Measurements from ENCODE around the gene ATP12A. TPM values are rescaled to one million over a fixed set of nuclear protein-coding genes. Genes with fewer than 3 reads are reported as not detected.
A peak's percentile ranks its signal among the peaks of the same experiment; 100 is the strongest.

The ATP12A gene
- not detected in 2 replicates for total RNA-seq (2014; rRNA removed; shearing (Covaris generic))

GRCh38 chr13:24680258-24680920 lies at the start of gene ATP12A:
TSS of gene ATP12A (plus strand) at chr13:24680408. CDS start at chr13:24680744, 336 bp downstream.
- DNase-seq (ENCODE audit: low read depth): no peak

GRCh38 chr13:24630851-24631620 lies 49.2 kb upstream of the ATP12A start:
- DNase-seq (ENCODE audit: low read depth): peak; percentile 64

DNA sequence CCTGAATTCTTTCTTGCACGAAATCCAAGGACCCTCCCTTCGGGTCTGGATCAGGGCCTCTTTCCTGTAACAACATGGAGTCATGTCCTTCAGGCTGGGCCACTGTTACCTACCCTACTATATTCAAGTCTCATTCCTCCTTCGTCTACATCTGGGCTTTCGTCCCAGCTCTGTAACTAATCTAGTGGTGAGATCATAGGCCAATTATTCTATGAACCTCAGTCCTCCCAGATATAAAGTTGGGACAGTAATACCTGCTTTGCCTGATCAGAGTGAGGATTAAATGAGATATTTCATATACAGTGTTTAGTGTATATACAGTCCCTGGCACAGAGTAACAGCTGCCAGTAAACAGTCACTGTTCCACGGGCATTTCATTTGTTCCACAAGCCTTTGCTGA lies 48.3 kb upstream of the ATP12A start:
- DNase-seq (ENCODE audit: low read depth): peak; percentile 43

- DNase-seq (ENCODE audit: low read depth): peak; percentile 48
Observed at GRCh38 chr13:24632382-24633121, 47.7 kb upstream of the ATP12A start.

DNA sequence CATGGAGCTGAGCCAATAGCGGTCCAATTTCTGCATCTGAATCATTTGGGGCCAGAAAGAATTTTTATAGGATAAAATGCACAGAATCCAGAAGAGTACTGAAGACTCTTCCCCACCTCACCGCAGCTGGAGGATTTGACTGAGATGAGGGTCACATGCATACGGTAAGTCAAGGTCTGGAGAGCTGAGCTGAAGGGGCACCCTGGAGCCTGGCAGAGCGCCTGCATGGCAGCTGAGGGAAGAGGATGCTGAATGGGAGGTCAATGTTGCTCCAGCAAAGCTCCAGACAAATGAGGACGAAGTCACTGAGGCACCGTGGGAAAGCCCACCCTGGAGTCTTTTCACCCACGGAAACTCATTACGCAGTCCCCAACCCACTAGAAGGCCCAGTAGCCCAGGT lies 43.4 kb upstream of the ATP12A start:
- DNase-seq (ENCODE audit: low read depth): no peak

- DNase-seq (ENCODE audit: low read depth): no peak
Observed at GRCh38 chr13:24638096-24638495, 42.1 kb upstream of the ATP12A start.

- no peak for DNase-seq (ENCODE audit: low read depth)
Observed at GRCh38 chr13:24640752-24641151, 39.5 kb upstream of the ATP12A start.

GRCh38 chr13:24642219-24642618 lies 38.0 kb upstream of the ATP12A start:
- no peak for DNase-seq (ENCODE audit: low read depth)

DNA sequence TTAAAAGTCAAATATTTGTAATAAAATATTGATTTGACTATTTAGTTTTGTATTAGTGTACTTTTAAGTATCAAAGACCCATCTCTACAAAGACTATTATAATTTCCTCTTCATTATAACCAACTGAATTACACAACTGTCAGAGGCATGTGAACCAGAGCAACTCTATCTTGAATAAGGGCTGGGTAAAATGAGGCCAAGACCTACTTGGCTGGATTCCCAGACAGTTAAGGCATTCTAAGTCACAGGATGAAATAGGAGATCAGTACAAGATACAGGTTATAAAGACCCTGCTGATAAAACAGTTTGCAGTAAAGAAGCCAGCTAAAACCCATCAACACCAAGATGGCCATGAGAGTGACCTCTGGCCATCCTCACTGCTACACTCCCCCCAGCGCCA lies 36.2 kb upstream of the ATP12A start:
- DNase-seq (ENCODE audit: low read depth): peak; percentile 25

DNA sequence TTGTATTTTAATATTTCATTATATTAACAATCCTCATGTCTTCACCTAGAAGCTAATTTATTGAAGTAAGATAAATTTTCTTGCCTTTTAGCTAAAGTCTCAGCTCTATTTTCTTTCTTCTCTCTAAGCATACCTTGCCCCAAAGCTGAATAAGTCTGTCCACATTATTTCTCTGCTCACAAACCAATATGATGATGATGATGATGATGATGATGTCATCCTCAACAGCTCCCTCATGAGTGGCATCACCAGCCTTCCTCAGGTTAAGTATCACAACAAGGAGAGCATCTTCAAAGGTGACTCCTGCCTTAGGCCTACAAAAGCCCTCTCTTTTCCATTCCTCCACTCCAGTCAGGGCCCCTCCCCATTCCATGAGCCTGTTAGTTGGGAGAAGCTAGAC lies 31.9 kb upstream of the ATP12A start:
- no peak for DNase-seq (ENCODE audit: low read depth)

DNA sequence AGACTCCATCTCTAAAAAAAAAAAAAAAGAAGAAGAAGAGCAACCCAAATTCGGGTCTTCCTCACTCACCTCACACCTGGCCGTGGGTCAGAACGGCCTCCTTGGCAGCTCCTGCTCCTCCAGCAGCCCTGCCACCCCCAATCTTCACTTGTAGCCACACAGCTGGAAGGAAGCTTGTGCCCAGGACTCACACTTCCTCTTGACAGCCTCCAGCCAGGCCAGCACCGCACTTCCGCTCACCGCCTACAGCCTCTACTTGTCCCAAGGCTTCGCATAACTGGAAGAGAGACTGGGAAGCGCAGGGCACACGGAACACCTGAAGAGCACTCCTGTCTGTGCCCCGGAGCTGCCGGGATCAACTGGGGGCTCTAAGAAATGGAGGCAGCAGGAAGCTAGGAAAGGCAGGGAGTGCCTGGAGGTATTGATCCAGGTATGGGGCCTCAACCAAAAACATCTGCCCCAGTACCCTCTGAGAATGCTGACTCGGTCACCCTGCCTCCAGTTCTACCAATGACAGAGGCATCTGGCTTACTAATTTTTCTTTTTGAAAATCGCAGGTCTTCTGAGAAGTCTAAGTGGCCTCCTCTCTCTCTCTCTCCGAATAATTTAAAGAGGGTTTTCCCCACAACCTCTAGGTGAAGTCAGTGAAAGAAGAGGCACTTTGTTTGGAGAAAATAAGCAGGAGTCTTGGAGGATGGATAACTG lies 31.1 kb upstream of the ATP12A start:
- DNase-seq (ENCODE audit: low read depth): no peak

- DNase-seq (ENCODE audit: low read depth): no peak
Observed at GRCh38 chr13:24649688-24650043, 30.5 kb upstream of the ATP12A start.

DNA sequence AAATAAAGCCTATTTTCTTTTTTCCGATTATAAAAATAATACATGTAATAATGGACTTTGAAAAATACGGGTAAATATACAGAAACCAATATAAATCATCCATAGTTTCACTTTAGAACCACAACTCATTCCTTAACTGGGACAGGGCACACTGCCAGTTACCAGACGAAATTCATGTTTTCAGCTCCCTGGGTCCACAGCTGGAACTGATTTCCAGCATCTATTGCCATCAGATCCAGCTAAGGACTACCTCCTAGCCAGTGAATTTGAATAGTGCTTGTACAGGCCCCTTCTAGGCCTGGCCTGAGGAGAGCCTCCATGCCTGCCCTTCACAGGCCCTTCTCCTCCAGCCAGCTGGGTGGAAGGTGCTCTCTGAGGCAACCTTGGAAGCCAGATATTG lies 30.0 kb upstream of the ATP12A start:
- DNase-seq (ENCODE audit: low read depth): no peak

- DNase-seq (ENCODE audit: low read depth): no peak
Observed at GRCh38 chr13:24651718-24652345, 28.4 kb upstream of the ATP12A start.

DNA sequence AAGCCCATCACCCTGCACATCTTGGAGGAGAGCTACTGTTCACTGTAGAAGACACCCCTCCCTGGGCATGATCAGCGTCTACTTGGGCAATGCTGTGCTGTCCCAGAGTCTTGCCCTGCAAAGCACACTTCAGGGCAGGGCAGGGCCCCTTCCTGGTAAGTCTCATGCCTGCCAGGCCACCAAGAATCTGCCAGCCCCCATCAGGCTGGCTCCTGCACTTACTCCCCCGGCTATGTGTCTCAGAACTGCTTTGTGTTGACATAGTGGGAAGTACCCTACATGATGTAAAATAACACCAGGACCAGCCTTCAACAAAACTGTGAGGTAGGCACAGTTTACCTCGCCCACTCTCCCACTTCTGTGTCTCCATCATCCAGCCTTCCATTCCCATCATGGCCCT lies 27.8 kb upstream of the ATP12A start:
- no peak for DNase-seq (ENCODE audit: low read depth)

- DNase-seq (ENCODE audit: low read depth): no peak
Observed at GRCh38 chr13:24654741-24655140, 25.5 kb upstream of the ATP12A start.

- no peak for DNase-seq (ENCODE audit: low read depth)
Observed at GRCh38 chr13:24659239-24659638, 21.0 kb upstream of the ATP12A start.

- peak; percentile 44 for DNase-seq (ENCODE audit: low read depth)
Observed at GRCh38 chr13:24660023-24660741, 20.0 kb upstream of the ATP12A start.

GRCh38 chr13:24661713-24662112 lies 18.5 kb upstream of the ATP12A start:
- no peak for DNase-seq (ENCODE audit: low read depth)

- DNase-seq (ENCODE audit: low read depth): no peak
Observed at GRCh38 chr13:24662195-24663088, 17.8 kb upstream of the ATP12A start.
